Measurements from ENCODE around the gene TIMM22. TPM values are rescaled to one million over a fixed set of nuclear protein-coding genes. Genes with fewer than 3 reads are reported as not detected.

The TIMM22 gene
- polyA plus RNA-seq, 3 donors, result 5.5 to 9.0 (median 8.0) TPM

GRCh38 chr17:1010586-1010985 is 13.7 kb downstream of the TIMM22 start:
- no peak overlapping the region for H3K27ac ChIP-seq (ENCODE audit: low read depth, low read length)
- WGBS, 3 donors, result 84 to 89% (median 88%) methylated on average over 14 of the region's 14 CpGs

- WGBS, 3 donors, result 81 to 90% (median 85%) methylated on average over 10 of the region's 10 CpGs
- no peak overlapping the region for H3K27ac ChIP-seq (ENCODE audit: low read depth, low read length)
These were observed 14.2 kb downstream of the TIMM22 start for GRCh38 chr17:1011138-1011537.

- no peak overlapping the region for H3K27ac ChIP-seq (ENCODE audit: low read depth, low read length)
- 79 to 92% (median 91%) methylated on average over 55 to 57 of the region's 57 CpGs for WGBS, 3 donors
These were observed 15.1 kb downstream of the TIMM22 start for GRCh38 chr17:1011760-1012735.

GRCh38 chr17:1012823-1013728 is 16.1 kb downstream of the TIMM22 start:
- WGBS, 3 donors, result 79 to 91% (median 87%) methylated on average over 24 to 30 of the region's 30 CpGs

GRCh38 chr17:1013729-1014090 is 16.8 kb downstream of the TIMM22 start:
- WGBS, 3 donors, result 88 to 95% (median 93%) methylated on average over 9 of the region's 9 CpGs

More at GRCh38 chr17:1012823-1013728, 16.1 kb downstream of the TIMM22 start:
- no peak overlapping the region for H3K27ac ChIP-seq (ENCODE audit: low read depth, low read length)

GRCh38 chr17:1018547-1018946 is 21.6 kb downstream of the TIMM22 start:
- no peak overlapping the region for H3K27ac ChIP-seq (ENCODE audit: low read depth, low read length)

More at GRCh38 chr17:1013729-1014090, 16.8 kb downstream of the TIMM22 start:
- no peak overlapping the region for H3K27ac ChIP-seq (ENCODE audit: low read depth, low read length)

GRCh38 chr17:1019451-1019850 is 22.5 kb downstream of the TIMM22 start:
- 29 to 68% (median 62%) methylated on average over 9 to 10 of the region's 10 CpGs for WGBS, 3 donors
- no peak overlapping the region for H3K27ac ChIP-seq (ENCODE audit: low read depth, low read length)

More at GRCh38 chr17:1018547-1018946, 21.6 kb downstream of the TIMM22 start:
- 82 to 86% (median 83%) methylated on average over 11 of the region's 11 CpGs for WGBS, 3 donors

- H3K27ac ChIP-seq (ENCODE audit: low read depth, low read length), result no peak overlapping the region
- WGBS, 3 donors, result 84 to 92% (median 91%) methylated on average over 16 to 17 of the region's 17 CpGs
These were observed 24.2 kb downstream of the TIMM22 start for GRCh38 chr17:1021147-1021546.

GRCh38 chr17:1022278-1023024 is 25.5 kb downstream of the TIMM22 start:
- WGBS, 3 donors, result 74 to 88% (median 78%) methylated on average over 28 to 32 of the region's 32 CpGs

GRCh38 chr17:1024076-1024475 is 27.1 kb downstream of the TIMM22 start:
- H3K27ac ChIP-seq (ENCODE audit: low read depth, low read length), result no peak overlapping the region
- 94 to 96% (median 94%) methylated on average over 26 to 27 of the region's 27 CpGs for WGBS, 3 donors

More at GRCh38 chr17:1022278-1023024, 25.5 kb downstream of the TIMM22 start:
- H3K27ac ChIP-seq (ENCODE audit: low read depth, low read length), result no peak overlapping the region

- WGBS, 3 donors, result 90 to 95% (median 91%) methylated on average over 30 of the region's 30 CpGs
- H3K27ac ChIP-seq (ENCODE audit: low read depth, low read length), result no peak overlapping the region
These were observed 29.0 kb downstream of the TIMM22 start for GRCh38 chr17:1025733-1026598.

- 90 to 94% (median 93%) methylated on average over 10 of the region's 10 CpGs for WGBS, 3 donors
- H3K27ac ChIP-seq (ENCODE audit: low read depth, low read length), result no peak overlapping the region
These were observed 29.7 kb downstream of the TIMM22 start for GRCh38 chr17:1026599-1026975.

- WGBS, 3 donors, result 80 to 89% (median 85%) methylated on average over 7 to 9 of the region's 9 CpGs
- no peak overlapping the region for H3K27ac ChIP-seq (ENCODE audit: low read depth, low read length)
These were observed 30.1 kb downstream of the TIMM22 start for GRCh38 chr17:1027044-1027443.

- whole genome bisulfite sequencing, 3 donors, result 82 to 86% (median 84%) methylated on average over 29 to 30 of the region's 30 CpGs
- H3K27ac ChIP-seq (ENCODE audit: low read depth, low read length), result no peak overlapping the region
These were observed 32.4 kb downstream of the TIMM22 start for GRCh38 chr17:1029196-1029921.

GRCh38 chr17:1029922-1030644 is 33.2 kb downstream of the TIMM22 start:
- WGBS, 3 donors, result 73 to 78% (median 76%) methylated on average over 20 of the region's 20 CpGs
- no peak overlapping the region for H3K27ac ChIP-seq (ENCODE audit: low read depth, low read length)

All from adipose tissue (tissue), 3 donors.